ENCODE measurements around the gene CLEC7A. TPM values are rescaled to one million over a fixed set of nuclear protein-coding genes. Genes with fewer than 3 reads are reported as not detected.

Gene CLEC7A
- total RNA-seq, 2 experiments from 2014 or later = not detected

- no peak for DNase-seq
- ChIA-PET CTCF (interaction anchor here (0.9 to 1.9 kb wide), 6 partner anchors 11 to 394 kb away, joined by 3 to 8 read pairs (median 4); no protein-coding TSS in a partner anchor), POLR2A (no interaction called here)
- no peak overlapping the region for H3K4me3 Mint-ChIP-seq
- no peak overlapping the region for H3K27ac Mint-ChIP-seq
- H3K36me3 Mint-ChIP-seq (ENCODE audit: low read depth) = no peaks in the 10 kb centered on the region
- H3K27me3 Mint-ChIP-seq (ENCODE audit: low read depth) = peaks cover 14% of the 10 kb centered on the region
- H3K4me1 Mint-ChIP-seq (ENCODE audit: low read depth) = peaks cover 3% of the 10 kb centered on the region
- H3K9me3 Mint-ChIP-seq (ENCODE audit: insufficient read depth) = no peaks in the 10 kb centered on the region
- no peak for ATAC-seq
Observed at GRCh38 chr12:10136637-10137205, 6.7 kb upstream of the CLEC7A start.

- no peak for ATAC-seq
- POLR2A ChIA-PET = interaction anchor here (0.9 kb wide), 1 partner anchor 12 kb away, joined by 3 read pairs; no protein-coding TSS in a partner anchor
Observed at GRCh38 chr12:10135126-10135525, 5.1 kb upstream of the CLEC7A start.

GRCh38 chr12:10132850-10133370 lies 2.9 kb upstream of the CLEC7A start:
- H3K27ac Mint-ChIP-seq = no peak overlapping the region
- no peak overlapping the region for H3K4me3 Mint-ChIP-seq
- H3K9me3 Mint-ChIP-seq (ENCODE audit: insufficient read depth) = no peaks in the 10 kb centered on the region
- H3K4me1 Mint-ChIP-seq (ENCODE audit: low read depth) = peaks cover 7% of the 10 kb centered on the region
- H3K36me3 Mint-ChIP-seq (ENCODE audit: low read depth) = no peaks in the 10 kb centered on the region
- ATAC-seq = no peak
- no peak for DNase-seq
- H3K27me3 Mint-ChIP-seq (ENCODE audit: low read depth) = peaks cover 27% of the 10 kb centered on the region
- CTCF ChIA-PET = interaction anchor here (0.8 kb wide), 1 partner anchor 319 kb away, joined by 3 read pairs; no protein-coding TSS in a partner anchor
- POLR2A ChIA-PET = no interaction called here

More at GRCh38 chr12:10135126-10135525, 5.1 kb upstream of the CLEC7A start:
- H3K27ac Mint-ChIP-seq = no peak overlapping the region
- no peaks in the 10 kb centered on the region for H3K36me3 Mint-ChIP-seq (ENCODE audit: low read depth)
- CTCF ChIA-PET = interaction anchor here (1.0 to 1.6 kb wide), 2 partner anchors 18 to 321 kb away, joined by 3 to 8 read pairs; no protein-coding TSS in a partner anchor
- peaks cover 7% of the 10 kb centered on the region for H3K4me1 Mint-ChIP-seq (ENCODE audit: low read depth)
- peaks cover 21% of the 10 kb centered on the region for H3K27me3 Mint-ChIP-seq (ENCODE audit: low read depth)
- DNase-seq = no peak
- no peak overlapping the region for H3K4me3 Mint-ChIP-seq
- H3K9me3 Mint-ChIP-seq (ENCODE audit: insufficient read depth) = no peaks in the 10 kb centered on the region

DNA sequence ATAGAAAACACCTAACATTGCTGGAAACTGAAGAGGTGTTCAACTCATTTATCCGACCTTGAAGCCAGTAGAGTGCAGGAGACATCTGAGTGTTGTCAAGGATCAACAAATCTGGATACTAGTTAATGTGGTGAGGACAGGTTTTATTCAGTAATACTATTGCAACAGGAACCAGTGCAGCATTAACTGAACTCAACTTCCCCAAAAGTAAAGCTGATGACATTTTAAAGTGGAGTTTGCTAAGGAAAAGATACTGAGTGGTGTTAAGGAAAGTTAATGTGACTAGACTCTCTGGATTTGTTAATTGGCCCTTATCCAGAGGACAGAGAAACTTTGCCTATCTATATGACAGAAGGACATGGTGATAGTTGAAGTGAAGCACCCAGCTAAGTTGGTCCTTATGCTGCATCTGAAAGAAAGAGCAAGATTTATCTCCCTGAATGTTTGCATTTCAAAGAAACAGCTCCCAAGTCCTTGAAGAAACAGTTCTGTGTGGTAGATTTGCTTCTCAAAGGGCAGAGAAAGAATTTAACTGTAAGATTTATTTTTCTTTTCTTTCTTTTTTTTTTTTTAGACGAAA lies 1.2 kb upstream of the CLEC7A start:
- Mint-ChIP-seq H3K4me3 (no peak overlapping the region), H3K36me3 (ENCODE audit: low read depth) (no peaks in the 10 kb centered on the region), H3K27me3 (ENCODE audit: low read depth) (peaks cover 31% of the 10 kb centered on the region), H3K9me3 (ENCODE audit: insufficient read depth) (no peaks in the 10 kb centered on the region), H3K27ac (no peak overlapping the region), H3K4me1 (ENCODE audit: low read depth) (peaks cover 7% of the 10 kb centered on the region)
- ChIA-PET CTCF (interaction anchor here (1.3 to 1.9 kb wide), 4 partner anchors 9 to 380 kb away, joined by 4 to 13 read pairs (median 5); no protein-coding TSS in a partner anchor), POLR2A (no interaction called here)
- DNase-seq (no peak), ATAC-seq (no peak)

- ATAC-seq = no peak
- Mint-ChIP-seq H3K4me3 (no peak overlapping the region), H3K9me3 (ENCODE audit: insufficient read depth) (no peaks in the 10 kb centered on the region), H3K27ac (no peak overlapping the region), H3K36me3 (ENCODE audit: low read depth) (no peaks in the 10 kb centered on the region), H3K4me1 (ENCODE audit: low read depth) (peaks cover 7% of the 10 kb centered on the region), H3K27me3 (ENCODE audit: low read depth) (peaks cover 36% of the 10 kb centered on the region)
- DNase-seq = no peak
- ChIA-PET CTCF (no interaction called here), POLR2A (no interaction called here)
Observed at GRCh38 chr12:10128687-10129086, 1.3 kb downstream of the CLEC7A start.

GRCh38 chr12:10126413-10126812 lies 3.6 kb downstream of the CLEC7A start:
- no peak overlapping the region for H3K27ac Mint-ChIP-seq
- H3K27me3 Mint-ChIP-seq (ENCODE audit: low read depth) = peaks cover 28% of the 10 kb centered on the region
- no peaks in the 10 kb centered on the region for H3K9me3 Mint-ChIP-seq (ENCODE audit: insufficient read depth)
- ATAC-seq (no peak), DNase-seq (no peak)
- ChIA-PET POLR2A (no interaction called here), CTCF (interaction anchor here (1.2 to 3.0 kb wide), 4 partner anchors 10 to 87 kb away, joined by 3 to 14 read pairs (median 4); no protein-coding TSS in a partner anchor)
- no peaks in the 10 kb centered on the region for H3K36me3 Mint-ChIP-seq (ENCODE audit: low read depth)
- no peak overlapping the region for H3K4me3 Mint-ChIP-seq
- H3K4me1 Mint-ChIP-seq (ENCODE audit: low read depth) = peaks cover 7% of the 10 kb centered on the region

DNA sequence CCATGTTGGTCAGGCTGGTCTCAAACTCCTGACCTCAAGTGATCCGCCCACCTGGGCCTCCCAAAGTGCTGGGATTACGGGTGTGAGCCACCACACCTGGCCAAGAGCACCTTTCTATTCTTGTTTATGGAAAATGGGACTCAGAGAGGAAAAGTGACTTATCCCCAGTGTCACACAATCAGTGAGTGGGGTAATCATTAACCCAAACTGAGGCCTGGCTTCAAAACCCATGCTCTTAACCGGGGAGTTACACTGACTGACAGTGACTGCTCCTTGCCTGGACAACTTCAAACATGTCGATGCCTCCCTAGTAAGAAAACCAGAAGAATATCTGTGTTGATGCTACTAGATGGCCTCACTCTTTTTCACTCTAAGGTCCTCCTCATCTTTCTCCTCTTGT lies 7.3 kb downstream of the CLEC7A start:
- peaks cover 18% of the 10 kb centered on the region for H3K27me3 Mint-ChIP-seq (ENCODE audit: low read depth)
- ATAC-seq (no peak), DNase-seq (no peak)
- no peaks in the 10 kb centered on the region for H3K4me1 Mint-ChIP-seq (ENCODE audit: low read depth)
- no peaks in the 10 kb centered on the region for H3K9me3 Mint-ChIP-seq (ENCODE audit: insufficient read depth)
- no peak overlapping the region for H3K4me3 Mint-ChIP-seq
- CTCF ChIA-PET = no interaction called here
- POLR2A ChIA-PET = no interaction called here
- H3K27ac Mint-ChIP-seq = no peak overlapping the region
- H3K36me3 Mint-ChIP-seq (ENCODE audit: low read depth) = no peaks in the 10 kb centered on the region

DNA sequence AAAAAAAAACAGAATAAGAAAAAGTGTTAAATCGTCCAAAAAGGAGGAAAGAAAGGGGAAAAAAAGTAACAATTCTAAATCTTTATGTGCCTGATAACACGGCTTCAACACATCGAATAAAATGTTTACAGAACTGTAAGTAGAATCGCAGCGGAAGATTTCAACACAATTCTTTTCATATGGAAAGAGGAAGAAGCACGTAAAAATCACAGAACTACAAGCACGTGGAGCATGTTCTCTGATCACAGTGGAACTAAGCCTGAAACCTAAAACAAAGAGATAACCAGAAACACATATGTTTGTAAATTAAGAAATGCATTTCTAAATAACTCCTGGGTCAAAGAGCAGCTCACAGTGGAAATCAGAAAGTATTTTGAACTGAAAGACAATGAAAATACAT lies 8.7 kb downstream of the CLEC7A start:
- ATAC-seq (no peak), DNase-seq (no peak)
- ChIA-PET CTCF (no interaction called here), POLR2A (no interaction called here)
- Mint-ChIP-seq H3K9me3 (ENCODE audit: insufficient read depth) (no peaks in the 10 kb centered on the region), H3K36me3 (ENCODE audit: low read depth) (no peaks in the 10 kb centered on the region), H3K4me3 (no peak overlapping the region), H3K27ac (no peak overlapping the region), H3K4me1 (ENCODE audit: low read depth) (no peaks in the 10 kb centered on the region), H3K27me3 (ENCODE audit: low read depth) (peaks cover 13% of the 10 kb centered on the region)

GRCh38 chr12:10119066-10119465 lies 10.9 kb downstream of the CLEC7A start:
- peaks cover 9% of the 10 kb centered on the region for H3K27me3 Mint-ChIP-seq (ENCODE audit: low read depth)
- ChIA-PET POLR2A (no interaction called here), CTCF (no interaction called here)
- no peaks in the 10 kb centered on the region for H3K9me3 Mint-ChIP-seq (ENCODE audit: insufficient read depth)
- no peak overlapping the region for H3K27ac Mint-ChIP-seq
- no peak for DNase-seq
- H3K4me1 Mint-ChIP-seq (ENCODE audit: low read depth) = no peaks in the 10 kb centered on the region
- no peak for ATAC-seq
- H3K4me3 Mint-ChIP-seq = no peak overlapping the region
- no peaks in the 10 kb centered on the region for H3K36me3 Mint-ChIP-seq (ENCODE audit: low read depth)

DNA sequence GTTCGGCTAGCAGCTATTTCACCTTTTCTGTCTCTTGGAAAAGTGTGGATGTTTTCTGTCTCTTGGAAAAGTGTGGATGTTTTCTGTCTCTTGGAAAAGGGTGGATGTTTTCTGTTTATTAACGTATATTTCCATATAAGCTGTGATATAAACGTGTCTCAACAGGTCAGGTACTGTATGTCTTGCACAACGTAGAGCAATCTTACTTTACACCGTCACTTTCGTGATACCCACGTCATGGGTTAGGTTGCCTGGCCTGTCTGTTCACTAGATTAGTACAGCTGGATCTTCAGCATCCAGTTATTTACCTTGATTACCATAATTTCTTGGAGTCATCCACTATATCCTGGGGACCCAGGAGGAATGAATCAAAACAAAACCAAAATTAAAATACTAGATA lies 14.1 kb downstream of the CLEC7A start:
- H3K4me1 Mint-ChIP-seq (ENCODE audit: low read depth) = no peaks in the 10 kb centered on the region
- H3K27me3 Mint-ChIP-seq (ENCODE audit: low read depth) = peaks cover 9% of the 10 kb centered on the region
- CTCF ChIA-PET = no interaction called here
- ATAC-seq (no peak), DNase-seq (no peak)
- POLR2A ChIA-PET = no interaction called here
- H3K9me3 Mint-ChIP-seq (ENCODE audit: insufficient read depth) = no peaks in the 10 kb centered on the region
- H3K36me3 Mint-ChIP-seq (ENCODE audit: low read depth) = no peaks in the 10 kb centered on the region
- no peak overlapping the region for H3K4me3 Mint-ChIP-seq
- no peak overlapping the region for H3K27ac Mint-ChIP-seq

DNA sequence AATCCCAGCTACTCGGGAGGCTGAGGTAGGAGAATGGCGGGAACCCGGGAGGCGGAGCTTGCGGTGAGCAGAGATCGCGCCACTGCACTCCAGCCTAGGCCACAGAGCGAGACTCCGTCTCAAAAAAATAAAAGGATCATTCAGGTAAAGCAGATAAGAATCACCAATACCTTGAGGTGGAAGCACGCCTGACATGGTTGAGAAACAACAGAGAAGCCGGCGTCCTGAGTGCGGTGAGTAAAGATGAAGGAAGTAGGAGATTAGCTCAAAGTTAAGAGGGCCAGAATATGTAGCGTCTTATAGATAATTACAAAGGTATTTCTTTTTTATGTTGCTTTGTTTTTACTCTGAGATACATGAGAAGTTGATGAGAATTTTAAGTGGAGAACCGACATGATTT lies 14.7 kb downstream of the CLEC7A start:
- POLR2A ChIA-PET = no interaction called here
- no peak for ATAC-seq

DNA sequence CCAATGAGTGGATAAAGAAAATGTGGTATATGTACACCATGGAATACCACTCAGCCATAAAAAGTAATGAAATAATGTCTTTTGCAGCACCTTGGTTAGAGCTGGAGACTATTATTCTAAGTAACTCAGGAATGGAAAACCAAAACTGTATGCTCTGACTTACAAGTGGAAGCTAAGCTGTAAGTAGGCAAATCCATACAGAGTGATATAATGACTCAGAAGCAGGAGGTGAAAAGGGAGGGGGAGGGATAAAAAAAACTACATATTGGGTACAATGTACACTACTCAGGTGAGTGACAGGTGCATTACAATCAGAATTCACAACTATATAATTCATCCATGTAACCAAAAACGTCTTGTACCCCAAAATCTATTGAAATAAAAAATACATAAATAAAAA lies 16.1 kb downstream of the CLEC7A start:
- DNase-seq = no peak
- ChIA-PET CTCF (interaction anchor here (0.8 kb wide), 1 partner anchor 166 kb away, joined by 3 read pairs; no protein-coding TSS in a partner anchor), POLR2A (no interaction called here)
- H3K27me3 Mint-ChIP-seq (ENCODE audit: low read depth) = peaks cover 9% of the 10 kb centered on the region
- H3K4me1 Mint-ChIP-seq (ENCODE audit: low read depth) = no peaks in the 10 kb centered on the region
- H3K4me3 Mint-ChIP-seq = no peak overlapping the region
- ATAC-seq = no peak
- H3K36me3 Mint-ChIP-seq (ENCODE audit: low read depth) = no peaks in the 10 kb centered on the region
- no peak overlapping the region for H3K27ac Mint-ChIP-seq
- H3K9me3 Mint-ChIP-seq (ENCODE audit: insufficient read depth) = no peaks in the 10 kb centered on the region

More for the DNA sequence above, 14.7 kb downstream of the CLEC7A start:
- Mint-ChIP-seq H3K27ac (no peak overlapping the region), H3K27me3 (ENCODE audit: low read depth) (peaks cover 12% of the 10 kb centered on the region), H3K4me3 (no peak overlapping the region), H3K4me1 (ENCODE audit: low read depth) (no peaks in the 10 kb centered on the region), H3K9me3 (ENCODE audit: insufficient read depth) (no peaks in the 10 kb centered on the region), H3K36me3 (ENCODE audit: low read depth) (no peaks in the 10 kb centered on the region)
- CTCF ChIA-PET = no interaction called here
- DNase-seq = no peak
